ENCODE data around the gene DRAM1.

- TF ChIP-seq CTCF (IDR thresholded peaks at IDR 0.05) (peak in 1 of 3 donors; percentile 15), POLR2A (IDR thresholded peaks at IDR 0.05) (no peak)
Observed at GRCh38 chr12:101939856-101940265, 62.5 kb downstream of the DRAM1 start.

Data from lower leg skin (tissue), 3 donors.